NCI-H2171 (cell line): ENCODE results near the gene GJC2.

Experiments used
- DNase-seq: peaks from one replicate; lab custom pipeline; 2025; lab: John Stamatoyannopoulos, UW

The GJC2 gene

DNA sequence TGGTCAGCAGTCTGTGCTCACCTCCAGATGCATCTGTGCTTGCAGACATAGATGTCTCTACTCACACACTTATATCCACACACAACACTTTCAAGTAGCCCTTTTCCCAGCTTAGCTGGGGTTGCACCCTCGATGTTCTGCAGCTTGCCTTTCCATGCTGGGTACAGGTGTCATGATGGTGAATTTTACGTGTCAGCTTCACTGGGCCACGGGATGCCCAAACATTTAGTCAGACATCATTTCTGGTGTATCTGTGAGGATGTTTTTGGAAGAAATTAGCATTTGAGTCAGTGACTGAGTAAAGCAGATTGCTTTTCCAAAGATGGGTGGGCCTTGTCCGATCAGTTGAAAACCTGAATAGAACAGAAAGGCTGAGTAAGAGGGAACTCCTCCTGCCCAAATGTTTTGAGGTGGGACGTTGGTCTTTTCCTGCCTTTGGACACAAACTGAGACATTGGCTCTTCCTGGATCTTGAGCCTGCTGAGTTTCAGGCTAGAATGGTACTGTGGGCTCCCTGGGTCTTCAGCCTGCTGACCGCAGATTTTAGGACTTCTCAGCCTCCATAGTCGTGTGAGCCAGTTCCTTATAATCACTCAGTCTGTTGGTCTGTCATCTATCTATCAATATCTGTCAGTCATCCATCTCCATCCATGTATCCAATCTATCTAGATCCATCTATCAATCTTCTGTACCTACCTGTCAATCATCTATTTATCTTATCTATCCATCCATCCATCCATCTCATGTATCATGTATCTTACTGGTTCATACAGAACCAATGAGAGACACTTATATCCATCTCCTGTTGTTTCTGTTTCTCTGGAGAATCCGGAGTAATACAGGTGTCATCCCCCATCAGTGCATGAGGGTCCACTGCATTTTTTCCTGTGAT, 45.4 kb downstream of the GJC2 start:
- DNase-seq = no peak

DNA sequence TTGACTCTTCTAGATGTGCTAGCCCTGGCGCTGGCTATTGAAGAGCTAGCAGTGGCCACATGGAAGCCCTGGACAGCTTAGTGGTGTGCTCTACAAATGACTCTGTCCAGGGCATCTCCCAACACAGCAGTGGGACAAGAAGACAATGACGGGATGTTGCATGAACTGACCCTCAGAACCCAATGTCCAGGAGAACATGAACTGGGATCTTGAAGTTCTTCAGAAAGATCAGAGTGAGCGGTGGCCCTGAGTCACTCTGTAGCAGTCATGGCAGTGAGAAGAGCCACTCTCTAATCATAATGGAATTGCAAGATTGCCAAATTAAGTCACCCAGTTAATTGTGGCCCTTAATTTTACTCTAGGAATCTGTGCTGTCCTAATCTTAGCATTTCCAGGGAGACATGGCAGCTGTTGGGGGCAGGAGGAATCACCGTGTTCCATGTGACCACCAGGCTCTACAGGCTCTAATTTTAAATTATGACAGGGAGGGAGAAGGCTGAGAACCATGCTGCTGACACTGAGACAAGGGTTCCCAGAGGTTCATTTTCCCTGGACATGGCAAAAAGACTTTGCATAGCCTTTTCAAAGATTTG, 47.9 kb downstream of the GJC2 start:
- DNase-seq = no peak

DNA sequence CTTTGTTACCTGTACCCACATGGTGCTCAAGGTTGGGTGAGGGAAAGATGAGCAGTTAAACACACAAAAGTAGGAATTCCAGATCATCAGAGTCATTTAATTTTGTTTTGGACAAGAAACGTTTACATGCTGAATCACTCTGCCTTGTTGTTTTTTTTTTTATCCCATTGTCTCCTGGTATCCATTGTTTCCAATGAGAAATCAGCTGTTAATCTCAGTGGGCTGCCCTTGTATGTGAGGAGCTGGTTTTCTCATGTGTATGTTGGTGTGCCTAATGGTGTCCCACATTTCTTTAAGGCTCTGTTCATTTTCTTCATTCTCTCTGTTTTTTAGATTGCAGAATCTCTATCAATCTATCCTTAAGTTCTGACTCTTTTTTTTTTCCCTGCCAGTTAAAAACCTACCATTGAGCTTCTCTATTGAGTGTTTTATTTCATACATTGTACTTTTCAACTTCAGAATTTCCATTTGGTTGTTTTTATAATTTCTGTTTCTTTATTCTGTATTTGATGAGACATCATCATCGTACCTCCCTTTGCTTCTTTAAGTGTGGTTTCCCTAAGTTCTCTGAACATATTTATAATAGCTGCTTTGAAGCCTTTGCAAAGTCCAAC, 49.4 kb downstream of the GJC2 start:
- no peak for DNase-seq

DNA sequence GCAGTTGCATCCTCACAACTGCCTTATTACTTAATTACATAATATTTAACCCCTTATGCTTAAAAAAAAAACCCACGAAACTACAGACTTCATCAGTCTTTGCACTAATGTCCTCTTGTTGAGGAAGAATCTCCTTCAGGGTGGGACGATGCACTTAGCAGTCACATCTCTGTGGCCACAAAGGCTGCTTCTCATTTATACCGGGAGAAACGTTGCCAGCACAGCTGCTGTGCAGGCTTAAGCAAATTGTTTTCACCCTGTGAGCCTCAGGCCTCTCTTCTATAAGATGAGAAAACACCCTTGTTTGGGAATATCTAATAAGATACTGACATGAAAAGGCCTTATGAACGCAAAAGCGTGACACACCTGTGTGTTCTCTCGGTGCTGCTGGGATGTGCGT, 55.2 kb downstream of the GJC2 start:
- DNase-seq = no peak

DNA sequence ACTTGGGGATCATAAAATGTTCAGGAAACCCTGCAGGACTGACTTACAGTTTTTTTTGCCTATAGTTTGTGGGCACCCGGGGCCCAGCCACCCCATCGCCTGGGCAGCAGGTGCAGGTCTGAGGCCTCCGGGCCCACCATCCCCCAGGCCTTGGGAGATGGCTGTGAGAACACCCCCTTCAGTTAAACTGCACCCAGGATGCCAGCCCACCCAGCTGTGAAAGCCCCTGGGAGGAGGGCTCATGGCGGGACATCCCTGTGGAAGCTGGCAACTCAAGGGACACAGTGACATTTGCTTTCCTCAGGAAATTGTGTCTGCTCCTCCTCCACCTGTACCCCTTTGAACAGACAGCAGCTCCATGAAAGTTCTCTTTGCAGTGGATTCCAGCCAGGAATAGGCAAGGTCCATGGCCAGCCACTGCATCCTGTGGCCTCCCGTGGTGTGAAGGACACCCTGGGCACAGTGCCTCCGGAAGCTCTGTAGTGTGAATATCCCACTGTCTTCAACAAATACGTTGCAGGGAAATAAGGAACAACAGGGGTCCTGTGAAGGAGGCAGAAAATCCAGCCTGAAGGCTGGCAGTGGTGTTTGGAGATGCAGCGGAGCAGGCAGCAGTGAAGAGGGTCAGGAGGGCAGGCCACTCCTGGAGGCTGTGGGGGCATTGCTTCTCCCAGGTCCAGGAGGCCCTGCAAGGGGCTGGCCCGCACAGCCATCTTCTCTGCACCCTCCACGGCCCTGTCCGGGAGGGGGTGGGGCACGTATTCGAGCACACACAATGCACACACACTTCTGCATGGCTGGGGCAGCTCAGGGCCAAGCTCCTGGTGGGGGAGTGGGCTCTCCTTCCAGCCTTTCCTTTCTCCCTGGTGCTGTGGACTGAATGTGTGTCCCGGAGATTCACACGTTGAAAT, 56.1 kb downstream of the GJC2 start:
- DNase-seq = no peak

DNA sequence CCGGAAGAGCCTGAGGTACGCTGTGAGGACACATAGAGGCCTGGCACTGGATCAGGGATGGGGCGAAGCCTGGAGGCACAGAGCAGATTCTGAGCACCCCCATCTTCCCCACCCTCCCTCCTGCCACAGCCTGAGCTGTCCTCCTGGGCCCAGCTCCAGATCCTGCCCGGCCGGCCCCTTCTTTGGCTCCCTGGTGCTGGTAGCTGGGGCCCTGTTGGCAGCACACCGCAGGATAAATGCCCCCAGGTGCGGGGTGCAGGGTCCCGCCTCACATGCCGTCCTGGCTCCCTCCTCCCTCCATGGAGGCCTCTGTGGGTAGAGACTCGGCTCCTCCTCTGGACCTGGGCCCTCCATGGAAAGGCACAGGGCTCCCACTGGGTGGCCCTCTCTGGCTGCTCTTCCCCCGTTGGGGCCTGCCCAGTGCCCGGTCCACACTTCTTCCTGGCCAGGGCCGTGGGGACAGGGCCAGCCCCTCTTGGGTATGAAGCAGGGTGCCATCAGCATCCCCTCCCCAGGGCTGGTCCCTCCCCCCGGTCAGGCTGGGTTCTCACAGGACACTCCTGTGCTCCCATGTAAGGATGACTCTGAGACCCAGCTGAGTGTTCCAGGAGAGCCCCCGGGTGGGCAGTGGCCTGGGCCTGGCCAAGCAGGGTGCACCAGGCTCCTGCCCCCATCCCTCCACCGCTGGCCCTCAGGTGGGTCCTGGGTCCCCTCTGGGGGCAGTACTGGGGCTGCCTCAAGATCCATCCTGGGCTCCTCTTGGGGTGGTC, 57.0 kb downstream of the GJC2 start:
- DNase-seq = no peak

DNA sequence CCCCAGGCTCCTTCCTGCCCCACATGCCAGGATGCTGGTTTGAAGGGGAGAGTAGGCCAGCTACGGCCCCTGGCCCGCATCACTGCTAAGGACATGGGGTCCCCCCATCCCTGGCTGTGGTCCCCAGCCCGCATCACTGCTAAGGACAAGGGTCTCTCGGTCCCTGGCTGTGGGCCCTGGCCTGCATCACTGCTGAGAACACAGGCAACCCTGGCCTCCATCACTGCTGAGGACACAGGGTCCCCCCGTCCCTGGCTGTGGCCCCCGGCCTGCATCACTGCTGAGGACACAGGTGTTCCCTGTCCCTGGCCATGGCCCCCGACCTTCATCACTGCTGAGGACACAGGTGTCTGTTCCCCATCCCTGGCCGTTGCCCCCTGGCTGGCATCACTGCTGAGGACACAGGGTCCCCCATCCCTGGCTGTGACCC, 57.7 kb downstream of the GJC2 start:
- no peak for DNase-seq

DNA sequence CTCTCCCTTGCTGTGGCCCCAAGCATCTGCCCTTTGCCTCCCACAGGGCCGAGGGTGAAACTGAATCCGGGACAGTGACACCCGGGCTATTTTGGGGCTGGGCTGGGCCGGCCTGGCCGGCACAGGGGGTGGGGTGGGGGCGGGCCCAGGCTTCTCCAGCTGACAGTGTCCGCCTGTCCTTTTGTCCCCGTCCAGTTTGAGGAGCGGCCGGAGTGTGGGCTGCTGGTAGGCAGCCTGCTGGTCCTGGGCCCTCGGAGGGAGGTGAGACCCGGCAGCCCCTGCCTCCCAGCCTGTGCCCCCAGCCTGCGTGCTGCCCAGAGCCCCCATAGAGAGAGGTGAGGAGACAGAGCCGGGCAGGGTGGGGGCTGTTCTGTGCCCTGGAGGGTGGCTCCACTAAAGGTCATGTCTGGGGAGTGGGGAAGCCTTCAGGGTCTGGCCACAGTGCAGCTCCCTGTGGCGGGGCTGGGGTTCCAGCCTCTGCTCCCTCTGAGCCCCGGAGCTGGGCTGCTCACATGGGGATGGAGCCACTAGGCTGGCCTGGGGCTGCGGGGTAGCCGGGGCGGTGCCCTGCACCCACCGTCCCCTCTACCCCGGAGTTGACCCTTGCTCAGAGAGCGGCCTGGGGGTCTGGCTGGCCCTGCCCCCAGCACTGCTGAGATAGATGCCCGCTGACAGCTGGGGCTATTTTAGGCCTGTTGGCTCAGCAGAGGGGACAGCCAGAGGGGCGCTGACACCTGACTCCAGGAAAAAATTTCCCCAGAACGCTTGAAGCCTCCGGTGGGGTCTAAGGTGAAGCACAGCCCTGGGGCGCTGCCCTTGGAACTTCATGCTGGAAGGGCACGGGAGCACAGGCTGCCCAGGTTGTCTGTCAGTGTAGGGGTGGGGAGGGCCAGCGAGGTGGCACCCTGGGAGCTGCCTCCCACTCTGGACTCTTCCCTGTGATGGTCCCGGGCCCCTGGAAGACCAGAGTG, 58.4 kb downstream of the GJC2 start, which contains the start of gene OBSCN:
OBSCN (plus strand) TSS at position 194 of the 971 bp plus-strand sequence. CDS start 3,740 bp downstream, outside the sequence.
- no peak for DNase-seq

DNA sequence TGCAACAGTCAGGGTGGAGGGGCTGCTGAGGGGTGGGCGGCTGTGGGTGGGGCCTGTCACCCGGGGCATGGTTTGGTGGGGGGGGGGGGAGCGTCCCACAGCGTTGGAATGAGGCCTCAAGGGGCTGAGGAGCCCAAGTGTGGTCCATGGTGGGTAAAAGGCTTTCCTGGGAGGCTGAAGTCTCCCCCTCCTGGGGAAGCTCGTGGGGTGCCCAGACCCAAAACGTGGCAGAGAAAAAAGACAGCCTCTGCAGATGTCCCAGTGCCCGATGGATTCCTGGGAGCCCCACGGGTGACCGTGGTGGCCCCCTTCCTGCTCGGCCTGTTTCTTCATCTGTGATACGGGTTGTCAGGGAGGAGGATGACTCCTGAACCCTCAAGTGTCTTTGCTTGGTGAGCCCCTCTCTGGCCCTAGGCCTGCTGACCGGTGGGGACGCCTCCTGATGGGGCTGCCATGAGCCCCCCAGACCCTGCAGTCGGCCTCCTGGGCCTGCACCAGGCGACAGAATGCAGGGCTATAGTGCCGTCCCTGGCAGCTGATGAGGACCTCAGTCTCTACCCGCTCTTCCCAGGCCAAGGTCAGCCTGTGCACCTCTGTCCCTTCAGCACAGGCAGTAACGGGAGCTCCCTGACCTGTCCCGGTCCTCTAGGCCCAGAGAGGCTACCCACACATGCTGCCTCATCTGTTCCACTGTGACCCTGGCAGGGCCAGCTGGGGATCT, 59.3 kb downstream of the GJC2 start:
- no peak for DNase-seq
